ENCODE results near the gene MPRIP.

Gene MPRIP

DNA sequence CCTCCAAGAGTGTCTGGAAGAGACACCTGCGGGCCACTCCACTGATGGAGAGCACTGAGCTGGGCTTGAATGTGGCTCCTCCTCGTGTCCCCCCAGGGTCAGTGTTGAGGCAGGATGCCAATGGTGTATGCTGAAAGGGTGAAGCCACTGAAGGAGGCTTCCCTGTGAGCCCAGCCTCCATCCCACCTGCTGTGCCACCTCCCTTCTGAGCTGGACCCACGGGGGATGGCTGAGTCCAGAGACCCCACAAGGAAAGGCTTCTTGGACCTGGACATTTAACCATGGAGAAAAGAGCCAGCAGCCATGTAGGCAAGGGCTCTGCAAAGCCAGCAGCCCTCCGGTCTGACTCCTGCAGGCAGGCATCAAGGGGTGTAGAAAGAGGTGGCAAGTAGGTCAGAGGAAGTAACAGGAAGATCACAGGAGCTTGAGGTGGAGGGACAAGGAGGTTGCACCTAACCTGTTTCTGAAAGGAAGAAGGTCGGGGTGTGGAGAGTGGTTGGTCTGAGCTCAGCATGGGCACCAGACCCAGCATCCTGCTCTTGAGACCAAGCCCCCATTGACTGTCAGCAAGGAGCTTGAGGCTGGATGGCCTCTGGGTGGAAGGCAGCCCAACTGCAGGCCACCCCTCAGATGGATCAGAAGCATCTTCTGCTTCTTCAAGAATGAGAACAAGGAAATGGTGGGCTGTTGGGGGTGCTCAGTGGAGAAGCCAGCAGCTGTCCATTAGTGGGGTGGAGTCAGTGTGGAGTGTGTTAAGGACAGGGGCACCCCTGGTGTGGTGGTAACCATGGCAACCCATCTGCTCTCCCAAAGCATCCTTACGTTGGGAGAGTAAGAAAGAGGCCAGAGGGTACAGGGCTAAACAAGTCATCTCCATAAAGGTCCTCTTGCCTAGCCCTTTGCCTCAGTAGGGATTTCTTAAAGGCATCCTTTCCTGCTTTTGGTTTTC lies 83.2 kb downstream of the MPRIP start:
- DNase-seq, result no peak

DNA sequence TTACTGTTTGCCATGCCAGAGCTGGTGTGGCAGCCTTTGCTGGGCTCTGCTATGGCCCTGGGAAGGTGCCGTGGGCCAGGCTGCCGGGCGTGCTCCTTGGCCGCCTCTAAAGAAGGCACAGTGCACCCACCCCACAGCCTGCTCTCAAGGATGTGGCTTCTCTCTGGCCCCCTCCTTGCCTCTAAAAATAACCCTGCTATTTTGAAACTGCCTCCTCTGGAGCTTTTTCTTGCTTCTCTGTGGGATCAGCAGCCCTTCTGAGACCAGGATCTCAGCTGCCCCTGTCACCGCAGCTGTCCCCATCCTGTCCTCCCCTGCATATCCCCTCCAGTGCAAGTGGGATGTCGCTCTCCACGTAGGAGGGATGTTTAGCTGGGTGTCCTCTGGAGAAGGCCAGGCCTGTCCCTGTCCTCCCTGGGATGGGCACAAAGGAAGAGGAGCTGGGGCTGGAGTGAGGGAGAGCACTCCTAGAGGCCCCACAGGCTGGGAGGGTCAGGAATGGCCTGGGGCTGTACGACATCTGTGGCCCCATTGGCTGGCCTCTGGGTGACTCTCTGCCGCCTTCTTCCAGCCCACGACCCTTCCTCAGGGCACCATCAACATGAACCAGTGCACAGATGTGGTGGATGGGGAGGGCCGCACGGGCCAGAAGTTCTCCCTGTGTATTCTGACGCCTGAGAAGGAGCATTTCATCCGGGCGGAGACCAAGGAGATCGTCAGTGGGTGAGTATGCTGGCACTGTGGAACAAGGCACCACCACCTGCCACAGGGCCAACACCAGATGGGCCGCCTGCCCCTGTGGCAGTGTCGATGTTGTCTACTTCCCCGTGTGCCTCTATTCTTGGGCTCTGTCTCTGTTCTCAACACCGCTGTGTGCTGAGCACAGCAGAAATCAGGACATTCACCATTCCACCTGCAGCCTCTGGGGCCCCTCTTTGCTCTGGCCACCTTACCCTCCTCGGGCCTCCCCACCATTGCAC lies 84.2 kb downstream of the MPRIP start:
- peak in 4 of 56 donors; percentile 18 to 42 (median 28) for DNase-seq

GRCh38 chr17:17127156-17127555 lies 84.9 kb downstream of the MPRIP start:
- DNase-seq, result no peak

DNA sequence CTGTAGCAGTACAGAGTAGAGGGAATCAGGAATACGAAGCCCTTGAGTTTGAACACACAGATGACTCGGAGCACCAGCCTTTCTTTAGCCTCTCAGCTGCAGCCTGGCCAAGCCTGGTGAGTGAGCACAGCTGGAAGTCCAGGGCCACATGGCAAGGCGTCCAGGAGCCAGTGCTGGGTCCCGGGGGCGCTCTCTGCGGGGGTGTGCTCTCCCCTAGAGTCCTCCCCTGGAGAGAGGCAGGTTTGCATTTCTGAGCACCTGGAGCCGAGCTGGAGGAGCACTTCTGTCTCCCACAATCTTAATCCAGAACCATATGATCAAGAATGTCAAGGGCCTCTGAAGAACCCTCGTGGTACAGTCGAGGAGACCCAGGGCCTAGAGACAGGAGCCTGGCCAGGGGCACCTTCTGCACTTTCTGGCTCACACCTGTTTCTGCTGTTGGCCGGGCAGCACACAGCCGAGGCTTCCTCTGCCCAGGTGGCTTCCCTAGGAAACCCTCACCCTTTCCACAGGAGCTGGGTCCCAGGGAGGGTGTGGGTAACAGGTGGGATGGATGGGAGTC lies 85.6 kb downstream of the MPRIP start:
- DNase-seq, result no peak

GRCh38 chr17:17128476-17129075 lies 86.3 kb downstream of the MPRIP start:
- DNase-seq, result no peak

DNA sequence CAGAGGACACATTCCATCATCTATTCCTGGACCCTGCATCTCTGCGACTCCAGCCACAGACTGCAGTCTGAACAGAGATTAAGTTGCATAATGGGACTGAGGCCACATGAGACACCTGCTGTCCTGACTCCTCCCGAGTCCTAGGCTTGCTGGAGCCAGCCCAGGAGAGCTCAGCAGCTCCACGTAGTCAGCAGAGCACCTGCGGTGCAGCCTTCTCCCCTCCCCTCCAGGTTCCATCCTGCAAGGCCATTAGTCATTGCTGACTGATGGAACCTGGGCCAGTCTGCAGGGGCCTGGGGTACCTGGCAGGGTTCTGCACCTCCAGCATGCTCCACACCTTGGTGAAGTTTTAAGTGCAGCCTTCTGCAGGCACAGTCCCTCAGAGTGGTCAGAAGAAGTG lies 87.2 kb downstream of the MPRIP start:
- no peak for DNase-seq

GRCh38 chr17:17130077-17130844 lies 88.0 kb downstream of the MPRIP start:
- DNase-seq, result no peak

- DNase-seq, result no peak
Observed at GRCh38 chr17:17131839-17132238, 89.6 kb downstream of the MPRIP start.

- DNase-seq, result peak in 11 of 56 donors; percentile 21 to 54 (median 47)
Observed at GRCh38 chr17:17132746-17133145, 90.5 kb downstream of the MPRIP start.

GRCh38 chr17:17134051-17134956 lies 92.0 kb downstream of the MPRIP start:
- peak in 1 of 56 donors; percentile 27 for DNase-seq

DNA sequence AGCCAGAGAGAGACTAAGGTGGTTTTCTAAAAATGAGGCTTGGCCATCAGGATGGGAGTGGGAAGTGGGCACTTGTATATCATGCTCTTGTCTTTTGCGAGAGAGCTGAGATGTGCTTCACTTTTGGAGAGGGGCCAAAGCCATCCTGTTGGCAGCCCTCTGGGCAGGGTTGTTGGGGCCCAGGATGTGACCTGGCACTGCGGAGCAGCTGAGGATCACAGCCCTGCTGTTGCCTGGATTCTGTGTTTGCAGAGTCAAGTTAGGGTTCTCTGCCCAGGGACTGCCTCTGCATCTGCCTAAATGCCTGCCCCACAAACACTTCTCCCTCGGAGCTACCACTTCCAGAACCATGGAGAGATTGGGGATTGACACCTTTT lies 92.7 kb downstream of the MPRIP start:
- peak in 2 of 56 donors; percentile 16 to 41 for DNase-seq

DNA sequence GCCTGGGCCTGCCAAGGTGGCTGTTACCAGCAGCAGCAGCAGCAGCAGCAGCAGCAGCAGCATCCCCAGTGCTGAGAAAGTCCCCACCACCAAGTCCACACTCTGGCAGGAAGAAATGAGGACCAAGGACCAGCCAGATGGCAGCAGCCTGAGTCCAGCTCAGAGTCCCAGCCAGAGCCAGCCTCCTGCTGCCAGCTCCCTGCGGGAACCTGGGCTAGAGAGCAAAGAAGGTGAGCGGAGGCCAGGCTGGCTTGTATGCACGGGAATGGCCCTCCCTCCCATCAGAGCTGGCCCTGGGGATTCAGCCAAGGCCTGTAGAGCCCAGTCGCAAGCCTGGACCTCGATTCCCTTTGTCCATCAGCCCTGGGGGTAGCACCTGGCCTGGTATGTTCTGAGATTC lies 94.0 kb downstream of the MPRIP start:
- DNase-seq, result peak in 27 of 56 donors; percentile 11 to 80 (median 45)

DNA sequence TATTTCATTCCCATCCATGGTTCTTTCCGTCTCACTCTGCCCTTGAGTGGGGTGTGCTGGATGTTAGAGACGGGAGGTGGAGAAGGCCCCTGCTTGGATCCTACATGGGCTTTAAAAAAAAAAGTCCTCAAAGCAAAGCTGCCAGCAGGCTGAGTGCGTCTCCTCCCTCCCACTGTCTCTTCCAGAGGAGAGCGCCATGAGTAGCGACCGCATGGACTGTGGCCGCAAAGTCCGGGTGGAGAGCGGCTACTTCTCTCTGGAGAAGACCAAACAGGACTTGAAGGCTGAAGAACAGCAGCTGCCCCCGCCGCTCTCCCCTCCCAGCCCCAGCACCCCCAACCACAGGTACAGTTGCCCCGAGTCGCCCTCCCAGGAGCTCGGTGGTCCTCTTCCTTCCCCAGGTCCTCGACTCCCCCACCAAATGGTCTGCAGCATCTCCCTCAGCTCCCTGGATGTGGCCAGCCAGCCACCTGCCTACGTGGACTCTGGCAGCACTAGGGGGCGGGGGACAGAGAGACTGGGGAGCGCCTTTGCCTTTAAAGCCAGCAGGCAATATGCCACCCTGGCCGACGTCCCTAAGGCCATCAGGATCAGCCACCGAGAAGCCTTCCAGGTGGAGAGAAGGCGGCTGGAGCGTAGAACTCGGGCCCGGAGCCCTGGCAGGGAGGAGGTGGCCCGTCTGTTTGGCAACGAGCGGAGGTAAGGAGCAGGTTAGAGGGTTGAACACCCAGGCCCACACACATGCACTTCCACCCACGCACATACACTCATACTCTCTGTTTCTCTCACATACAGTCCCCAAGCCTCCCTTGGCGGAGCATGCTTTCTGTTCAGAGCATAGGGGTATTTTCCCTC lies 95.7 kb downstream of the MPRIP start:
- DNase-seq, result no peak

- no peak for DNase-seq
Observed at GRCh38 chr17:17139972-17140589, 97.8 kb downstream of the MPRIP start.

GRCh38 chr17:17140590-17140980 lies 98.3 kb downstream of the MPRIP start:
- DNase-seq, result no peak

GRCh38 chr17:17141279-17141678 lies 99.0 kb downstream of the MPRIP start:
- DNase-seq, result no peak

- DNase-seq, result peak in 47 of 56 donors; percentile 18 to 80 (median 49)
Observed at GRCh38 chr17:17141860-17142552, 99.7 kb downstream of the MPRIP start.

All from amygdala (tissue), 56 donors.